NCI-H1417 (cell line): ENCODE data around the gene RNASE8.

ENCODE experiments used
- DNase-seq, 3 experiments: peaks; one replicate each; lab custom pipeline; 2025; lab: John Stamatoyannopoulos, UW

The RNASE8 gene

DNA sequence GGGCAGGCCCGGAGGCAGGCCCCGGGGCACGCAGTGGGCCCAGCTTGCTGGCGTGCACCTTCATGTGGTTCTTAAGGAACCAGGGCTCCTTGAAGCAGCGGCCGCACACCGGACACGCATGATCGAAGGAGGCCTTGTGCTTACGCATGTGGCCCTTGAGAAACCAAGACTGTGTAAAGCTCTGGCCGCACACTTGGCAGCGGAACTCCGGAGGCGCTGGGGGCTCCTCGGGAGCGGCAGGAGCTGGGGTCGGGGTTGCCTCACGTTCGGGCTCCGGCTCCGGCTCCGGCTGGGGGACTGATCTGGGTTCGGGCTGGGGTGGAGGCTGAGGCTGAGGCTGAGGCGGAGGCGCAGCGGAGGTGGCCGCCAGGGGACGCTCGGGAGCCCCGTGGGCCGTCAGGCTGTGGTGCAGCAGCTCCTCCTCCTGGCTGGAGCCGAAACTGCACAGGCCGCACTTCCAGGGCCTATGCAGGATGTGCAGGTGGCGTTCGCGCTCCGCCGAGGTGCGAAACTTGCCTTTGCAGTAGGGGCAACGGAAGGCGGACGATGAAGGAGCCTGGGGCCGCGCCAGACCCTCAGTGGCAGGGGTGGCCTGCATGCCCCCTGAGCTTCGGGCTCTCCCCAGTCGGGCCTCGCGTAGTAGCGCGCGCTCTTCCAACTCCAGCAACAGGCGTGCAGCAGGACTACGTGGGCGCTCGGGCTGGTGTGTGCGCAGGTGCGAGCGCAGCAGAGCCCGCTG is 34.8 kb downstream of the RNASE8 start:
- DNase-seq, result peak in 2 of 3 experiments; percentile 11 to 81

DNA sequence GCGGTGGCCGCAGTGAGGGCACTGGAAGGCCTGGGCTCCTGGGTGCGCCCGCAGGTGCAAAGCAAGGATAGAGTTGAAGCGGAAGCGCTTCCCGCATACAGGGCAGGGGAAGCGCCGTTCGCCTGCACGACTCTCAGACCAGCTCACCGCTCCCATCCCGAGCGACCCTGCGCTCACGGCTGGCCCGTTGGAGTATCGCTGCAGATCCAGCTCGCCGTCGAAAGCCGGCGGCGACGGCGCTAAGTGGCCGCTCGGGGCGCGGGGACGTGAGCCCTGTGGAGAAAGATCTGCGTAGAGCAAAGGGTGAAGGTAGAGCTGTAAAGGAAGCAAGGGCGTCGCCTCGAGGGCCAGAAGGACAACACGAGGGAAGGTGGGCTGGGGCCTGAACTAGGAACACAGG is 35.4 kb downstream of the RNASE8 start:
- no peak for DNase-seq

DNA sequence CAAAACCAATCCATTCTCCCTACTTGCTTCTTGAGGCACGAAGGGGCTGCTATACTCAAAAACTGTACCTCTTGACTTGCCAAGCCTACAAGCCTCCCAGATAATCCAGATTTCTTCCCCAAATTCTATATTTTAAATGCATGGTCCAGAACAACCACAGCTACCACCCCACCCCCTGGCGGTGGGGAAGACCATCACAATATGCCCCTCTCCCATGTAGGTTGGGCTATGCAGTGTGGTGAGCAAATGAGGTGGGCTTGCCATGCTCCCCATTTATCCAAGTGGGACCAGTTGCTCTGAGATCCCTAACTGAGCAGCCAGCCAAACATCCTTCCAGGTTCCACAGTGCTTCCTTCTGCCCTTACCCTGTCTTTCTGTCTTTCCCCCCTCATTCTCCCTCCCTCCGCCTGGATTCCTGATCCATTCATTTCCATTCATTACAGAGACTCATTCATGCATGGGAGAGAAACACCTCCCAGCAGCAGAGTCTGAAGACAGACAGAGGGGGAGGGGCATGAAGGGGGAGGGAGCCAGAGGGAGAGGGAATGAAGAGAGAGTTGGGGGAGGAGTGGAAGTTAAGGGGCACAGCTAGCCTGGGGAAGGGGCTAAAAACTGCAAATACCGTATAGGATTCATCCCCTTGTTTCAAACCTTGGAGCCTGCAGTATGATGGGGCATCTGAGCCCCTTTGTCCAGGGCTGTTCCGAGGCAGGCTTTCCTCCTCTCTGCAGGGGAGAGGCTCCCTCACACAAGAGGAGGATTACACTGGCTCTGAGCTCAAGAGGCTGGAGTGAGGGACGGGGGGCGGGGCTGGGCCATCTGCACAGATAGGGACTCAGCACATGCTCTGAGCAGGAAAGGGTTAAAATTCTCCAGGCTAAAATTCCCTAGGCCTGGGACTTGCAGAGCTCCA is 36.4 kb downstream of the RNASE8 start:
- peak; percentile 91 to 94 (median 92) for DNase-seq

DNA sequence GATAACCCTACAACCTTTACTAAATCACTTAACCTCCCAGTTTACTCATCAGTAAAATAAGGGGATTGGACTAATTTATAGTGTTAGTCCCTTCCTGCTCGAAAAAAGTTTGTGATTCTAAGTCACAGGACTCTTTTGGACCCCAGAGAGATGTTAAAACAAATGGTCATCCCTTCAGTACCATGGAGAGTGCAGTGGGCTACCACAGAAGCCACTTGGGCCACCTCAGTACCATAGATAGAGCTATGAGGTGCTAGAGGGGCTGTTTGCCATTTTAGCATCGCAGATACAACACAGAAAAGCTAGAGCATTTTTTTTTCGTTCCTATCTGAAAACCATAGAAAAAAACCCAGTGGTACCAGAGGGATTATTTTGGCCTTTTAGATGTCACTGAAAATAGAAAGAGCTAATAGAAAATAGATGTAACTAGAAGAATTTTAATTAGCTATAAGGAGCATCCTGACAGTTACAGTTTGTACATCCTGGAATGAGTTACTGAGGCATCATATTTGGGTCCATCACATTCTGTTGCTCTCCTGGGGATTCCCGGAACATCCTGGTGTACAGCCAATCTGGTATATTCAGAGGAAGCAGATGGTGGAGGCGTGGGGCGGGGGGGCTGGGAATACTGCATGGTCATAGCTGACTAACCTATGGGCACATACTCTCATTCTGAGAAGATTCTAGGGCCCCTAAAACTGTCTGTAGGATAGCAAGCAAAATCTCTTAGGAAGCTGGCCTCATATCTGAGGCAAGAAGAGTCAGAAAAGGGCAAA is 38.0 kb downstream of the RNASE8 start:
- no peak for DNase-seq

DNA sequence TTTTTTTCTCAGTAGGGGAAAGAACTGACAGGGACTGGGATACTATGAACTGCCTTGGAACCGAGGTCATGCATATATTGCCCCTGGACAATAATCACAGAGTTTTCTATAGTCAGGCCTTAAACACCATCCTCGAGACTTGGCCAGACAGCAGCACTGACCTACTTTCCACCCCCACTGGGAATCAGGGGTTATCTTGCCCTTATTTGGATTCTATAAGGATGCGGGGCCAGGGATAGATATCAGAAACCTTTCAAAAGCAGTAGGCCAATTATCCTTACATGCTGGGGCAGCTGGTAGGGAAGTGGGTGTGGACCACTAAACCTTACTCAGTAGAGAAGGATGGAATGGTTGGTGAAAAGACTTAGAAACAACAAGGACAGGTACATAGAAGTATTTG is 38.8 kb downstream of the RNASE8 start:
- peak in 1 of 3 experiments; percentile 12 for DNase-seq

DNA sequence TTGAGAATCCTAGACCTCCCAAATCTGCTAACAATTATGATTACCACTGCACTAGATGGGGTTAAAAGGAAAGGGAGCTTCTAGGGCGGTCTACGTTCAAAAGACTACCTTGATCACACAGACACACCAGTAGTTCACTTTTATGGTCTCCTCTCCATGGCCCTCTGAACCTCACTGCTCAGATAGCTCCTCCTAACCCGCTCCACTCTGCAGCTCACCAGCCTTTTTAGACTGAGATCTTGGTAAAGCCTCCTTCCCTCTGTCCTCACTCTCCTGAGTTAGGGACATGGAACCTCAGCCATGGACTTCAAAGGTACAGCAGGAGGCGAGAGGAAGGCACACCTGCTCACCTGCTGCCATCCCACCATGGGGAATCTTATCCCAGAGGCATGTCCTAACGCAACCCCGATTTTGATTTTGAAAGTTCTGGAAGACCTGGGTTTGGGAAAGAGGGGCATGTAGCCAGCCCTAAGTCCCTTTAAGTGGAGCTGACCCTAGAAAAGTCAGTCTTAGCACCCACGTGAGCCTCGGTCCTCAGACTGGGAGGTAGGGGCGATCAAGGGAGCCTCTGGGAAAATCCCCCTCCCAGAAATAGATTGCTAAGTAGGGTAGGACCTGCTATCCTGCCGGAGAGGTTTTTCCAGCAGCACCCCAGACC is 39.5 kb downstream of the RNASE8 start:
- peak; percentile 23 to 73 (median 65) for DNase-seq

DNA sequence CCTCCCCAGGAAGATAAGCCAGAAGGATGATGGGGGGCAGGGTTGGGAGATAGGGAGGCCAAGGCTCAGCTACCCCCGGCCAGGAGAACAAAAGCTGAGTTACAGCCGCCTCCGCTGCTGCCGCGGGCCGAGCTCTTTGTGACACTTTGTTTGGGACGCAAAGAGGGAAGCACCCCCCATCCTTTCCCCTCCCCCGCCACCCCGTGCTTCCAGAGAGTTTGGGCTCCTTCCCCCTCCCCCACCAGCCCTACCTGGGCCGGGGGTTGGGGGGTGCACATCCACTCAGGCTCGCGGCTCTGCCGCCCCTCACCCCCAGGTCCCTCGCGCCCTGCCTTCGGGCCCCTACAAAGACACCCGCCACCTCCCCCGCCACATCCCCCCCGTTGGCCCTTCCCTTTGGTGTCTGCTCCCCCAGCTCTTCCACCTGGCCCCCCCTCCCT is 40.0 kb downstream of the RNASE8 start:
- DNase-seq, result peak in 2 of 3 experiments; percentile 75 to 82

DNA sequence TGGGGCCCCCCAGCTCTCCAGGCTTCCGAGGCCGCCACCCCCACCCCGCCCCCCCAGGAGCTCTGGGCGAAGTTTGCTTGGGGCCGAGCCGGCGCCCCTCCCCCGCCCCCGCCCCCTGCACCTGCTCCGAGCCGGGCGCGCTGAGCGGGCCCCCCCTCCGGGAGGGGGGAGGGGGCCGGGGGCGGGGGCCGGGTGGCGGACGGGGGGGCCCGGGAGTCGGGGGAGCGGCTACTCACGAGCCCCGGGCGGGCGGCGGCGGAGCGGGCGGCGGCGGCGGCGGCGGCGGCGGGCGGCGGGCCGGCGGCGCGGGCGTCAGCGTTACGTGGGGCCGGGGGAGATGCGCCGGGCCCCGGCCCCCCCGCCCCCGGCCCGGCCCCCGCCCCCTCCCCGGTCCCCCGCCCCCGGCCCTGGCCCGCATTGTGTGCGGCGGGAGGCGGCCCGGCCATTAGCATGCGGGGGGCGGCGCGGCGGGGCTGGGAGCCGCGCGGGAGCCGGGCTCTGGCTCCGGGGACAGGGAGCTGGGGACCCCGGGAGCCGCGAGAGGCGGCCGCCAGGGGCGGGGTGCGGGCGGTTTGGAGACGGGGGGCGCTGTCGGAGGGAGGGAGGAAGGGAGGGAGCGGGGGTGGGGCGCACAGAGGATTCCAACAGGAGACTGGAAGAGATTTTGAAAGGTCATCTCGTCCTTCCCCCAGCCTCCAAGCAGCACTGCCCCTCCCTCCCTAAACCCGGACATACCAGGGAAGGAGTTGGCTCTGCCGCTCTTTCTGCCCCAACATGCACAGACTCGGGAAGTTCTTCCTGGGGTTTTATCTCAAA is 40.7 kb downstream of the RNASE8 start, which contains the start of gene ZNF219:
Gene ZNF219, minus strand, starts transcription at position 580 of the 816 bp plus-strand sequence. CDS start 5,064 bp downstream, outside the sequence.
- peak; percentile 47 to 82 (median 75) for DNase-seq

DNA sequence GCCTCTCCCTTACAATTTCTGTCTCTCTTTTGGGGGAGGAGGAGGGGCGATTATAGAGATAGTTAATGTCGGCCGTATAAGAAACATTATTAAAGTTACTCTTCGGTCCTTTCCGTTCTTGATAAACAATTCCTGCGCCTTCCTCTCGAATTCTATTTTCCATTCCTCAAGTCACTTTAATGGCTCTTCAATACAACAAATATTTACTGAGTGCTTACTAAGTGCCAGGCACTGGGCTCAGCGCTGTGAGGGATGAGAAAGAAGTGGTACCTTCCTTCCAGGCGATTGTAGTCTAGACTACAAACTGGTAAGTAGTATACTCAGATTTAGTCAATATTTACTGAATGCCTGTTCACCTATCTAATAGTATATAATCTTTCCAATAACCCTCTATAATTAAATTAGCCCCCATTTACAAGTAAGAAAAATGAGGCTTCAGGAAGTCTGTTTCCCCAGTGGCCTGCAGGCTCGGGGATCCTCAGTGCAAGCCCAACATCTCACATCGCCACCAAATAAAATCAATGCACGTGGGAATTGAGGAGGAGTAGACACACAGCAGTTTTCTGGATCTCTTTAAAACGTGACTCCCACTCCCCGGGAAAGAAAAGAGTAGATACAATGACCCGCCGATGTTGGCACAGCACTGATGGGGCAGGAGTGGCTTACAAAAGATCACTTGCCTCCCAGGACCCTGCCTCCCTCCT is 41.4 kb downstream of the RNASE8 start:
- DNase-seq, result no peak

DNA sequence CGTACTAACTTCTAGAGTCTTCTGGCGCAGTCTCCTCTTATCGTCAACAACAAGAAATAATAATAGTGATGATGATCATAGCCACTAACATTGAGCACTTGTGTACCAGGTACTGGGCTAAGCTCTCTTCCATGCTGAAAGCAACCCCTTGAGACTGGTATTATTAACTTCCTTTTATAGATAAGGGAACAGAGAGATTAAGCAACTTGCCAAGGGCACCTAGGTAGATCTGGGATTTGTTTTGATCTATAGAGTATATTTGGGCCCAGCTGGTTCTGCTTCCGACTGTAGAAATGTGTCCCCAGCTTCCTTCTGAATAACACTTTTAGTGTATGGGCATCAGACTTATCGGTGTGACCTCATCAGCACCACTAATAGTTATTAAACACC is 42.0 kb downstream of the RNASE8 start:
- DNase-seq, result no peak

DNA sequence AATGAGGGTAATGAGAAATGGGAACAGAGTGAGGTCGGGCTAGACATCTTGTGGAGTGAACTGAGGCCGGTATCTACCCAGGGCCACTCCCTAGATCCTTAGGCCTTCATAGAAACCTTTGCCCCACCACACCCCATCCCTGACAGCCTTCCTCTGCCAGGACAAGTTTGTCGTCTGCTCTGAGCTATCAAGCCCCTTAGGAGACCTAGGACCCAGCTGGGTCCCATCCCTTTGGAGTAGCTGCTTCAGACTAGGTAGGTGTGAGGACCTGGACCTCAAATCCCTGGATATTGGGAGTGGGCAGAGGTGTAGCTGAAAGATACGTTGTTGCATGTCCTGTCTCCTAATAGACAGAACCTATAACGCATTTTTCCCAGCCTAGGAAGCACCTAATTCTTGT is 43.3 kb downstream of the RNASE8 start, which contains the start of gene TMEM253:
Gene TMEM253, plus strand, starts transcription at position 136 of the 400 bp plus-strand sequence. CDS start 278 bp downstream, outside the sequence.
- no peak for DNase-seq

DNA sequence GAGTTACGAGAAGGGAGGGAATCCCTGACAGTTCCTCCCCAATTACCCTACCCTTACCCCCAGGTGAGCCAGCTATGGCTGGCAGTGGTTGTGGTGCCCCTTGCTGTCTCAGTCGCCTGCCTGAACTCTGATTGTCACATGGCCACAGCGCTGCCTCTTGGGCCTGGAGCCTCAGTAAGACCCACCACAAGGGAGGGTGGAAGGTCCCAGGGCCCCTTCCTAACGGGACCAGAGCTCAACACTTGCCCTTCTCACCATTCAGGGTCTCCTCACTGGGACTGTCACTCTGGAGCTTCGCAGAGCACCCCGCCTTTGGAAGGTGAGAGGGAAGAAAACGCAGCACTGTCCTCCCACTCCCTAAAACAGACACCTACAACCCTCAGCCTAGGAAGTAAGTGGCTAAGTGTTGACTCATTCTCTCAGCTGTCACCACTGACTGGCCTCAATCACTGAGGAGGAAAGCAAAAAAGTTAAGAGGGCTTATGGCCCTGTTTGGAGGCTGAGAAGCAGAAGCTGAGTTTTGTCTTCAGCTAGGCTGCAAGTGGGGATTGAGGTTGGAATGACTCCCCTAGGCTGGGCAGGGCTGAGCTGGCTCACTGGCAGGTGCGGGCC is 44.3 kb downstream of the RNASE8 start:
- no peak for DNase-seq

DNA sequence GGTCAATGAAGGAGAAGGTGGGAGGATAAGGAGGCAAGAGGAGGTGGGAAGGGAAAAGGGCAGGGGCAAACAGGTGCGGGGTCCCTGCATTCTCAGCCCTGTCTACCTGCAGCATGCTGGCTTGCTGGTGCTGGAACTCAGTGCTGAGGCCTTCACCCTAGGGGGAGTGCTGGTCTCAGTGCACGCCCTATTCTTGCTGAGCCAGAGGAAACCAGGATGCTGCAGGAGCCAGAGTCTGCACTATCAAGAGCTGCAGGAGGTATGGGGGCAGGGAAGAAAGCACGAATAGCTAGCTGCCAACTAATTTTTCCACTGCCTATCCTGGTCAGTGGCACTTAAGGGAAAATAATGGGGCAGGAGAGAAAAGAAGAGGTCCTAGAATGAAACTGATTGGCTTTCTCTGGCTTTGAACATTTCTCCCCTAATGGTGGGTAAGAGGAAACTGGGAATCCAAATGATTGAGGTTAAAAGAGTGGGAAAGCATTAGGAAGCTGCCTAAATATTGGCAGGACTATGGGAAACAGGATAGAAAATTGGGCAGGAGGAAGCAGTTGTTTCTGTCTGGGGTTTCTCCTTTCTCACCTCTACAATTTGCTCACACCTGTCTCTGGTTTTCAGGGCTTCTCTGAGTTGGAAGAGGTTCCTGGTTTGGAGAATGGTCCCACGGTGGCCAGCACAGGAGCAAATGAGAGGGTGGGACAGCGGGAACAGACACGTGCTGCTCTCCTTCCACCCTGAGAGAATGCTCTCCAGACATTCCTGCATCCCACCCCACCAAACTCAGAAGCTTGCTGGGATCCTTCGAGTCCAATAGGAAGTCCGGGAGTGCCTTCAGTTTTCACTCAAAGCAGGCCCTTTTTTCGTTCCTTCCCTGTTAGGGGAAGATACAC is 45.1 kb downstream of the RNASE8 start:
- DNase-seq, result peak in 2 of 3 experiments; percentile 33 to 67

DNA sequence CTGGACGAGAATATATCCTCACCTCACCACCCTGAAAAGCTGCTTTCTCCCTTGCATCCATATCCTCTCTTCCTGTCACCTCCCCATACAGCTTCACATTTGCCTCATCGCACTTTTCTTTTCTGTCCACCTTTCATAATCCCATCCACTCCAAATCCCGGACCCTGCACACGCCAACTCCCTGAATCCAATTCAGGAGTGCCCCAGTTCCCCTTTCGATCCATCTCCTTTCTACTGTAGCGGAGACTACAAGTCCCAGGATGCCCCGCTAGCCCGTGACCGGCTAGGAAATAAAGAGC is 45.7 kb downstream of the RNASE8 start:
- DNase-seq, result no peak

DNA sequence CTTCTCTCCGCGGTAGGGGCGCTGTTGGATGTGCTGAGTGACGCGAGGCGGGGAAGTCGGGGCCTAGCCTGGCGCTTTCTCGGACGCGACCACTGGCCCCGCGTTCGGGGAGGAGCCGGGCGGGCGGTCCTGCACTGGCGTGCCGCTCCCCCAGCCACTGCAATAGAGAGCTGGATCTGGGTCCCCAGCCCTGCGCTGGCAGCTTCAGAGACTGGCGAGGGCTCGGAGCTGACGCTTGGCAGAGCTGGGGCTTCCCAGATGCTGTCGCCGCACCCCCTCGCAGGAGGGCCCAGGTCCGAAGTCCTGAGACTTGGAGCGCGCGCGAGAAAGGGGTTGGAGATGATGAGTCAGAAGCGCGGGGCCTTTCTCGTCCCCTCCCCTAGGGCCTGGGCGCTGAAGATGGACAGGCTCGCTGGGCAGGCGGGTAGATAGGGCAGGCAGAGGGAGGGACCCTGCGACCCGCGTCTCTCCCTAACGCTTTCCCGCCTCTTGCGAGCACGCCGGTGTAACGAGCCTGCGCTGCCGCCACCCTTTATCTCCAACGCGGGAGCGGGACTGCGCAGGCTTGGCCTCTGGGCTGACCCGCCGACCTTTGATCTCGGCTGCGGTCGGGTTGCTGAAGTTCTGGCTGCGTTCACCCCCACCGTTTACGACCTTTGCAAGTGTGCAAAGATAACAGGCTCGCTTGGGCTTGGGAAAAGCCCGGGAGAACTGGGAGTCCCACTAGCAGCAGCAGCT is 46.3 kb downstream of the RNASE8 start:
- DNase-seq, result peak; percentile 98 to 99 (median 99)

DNA sequence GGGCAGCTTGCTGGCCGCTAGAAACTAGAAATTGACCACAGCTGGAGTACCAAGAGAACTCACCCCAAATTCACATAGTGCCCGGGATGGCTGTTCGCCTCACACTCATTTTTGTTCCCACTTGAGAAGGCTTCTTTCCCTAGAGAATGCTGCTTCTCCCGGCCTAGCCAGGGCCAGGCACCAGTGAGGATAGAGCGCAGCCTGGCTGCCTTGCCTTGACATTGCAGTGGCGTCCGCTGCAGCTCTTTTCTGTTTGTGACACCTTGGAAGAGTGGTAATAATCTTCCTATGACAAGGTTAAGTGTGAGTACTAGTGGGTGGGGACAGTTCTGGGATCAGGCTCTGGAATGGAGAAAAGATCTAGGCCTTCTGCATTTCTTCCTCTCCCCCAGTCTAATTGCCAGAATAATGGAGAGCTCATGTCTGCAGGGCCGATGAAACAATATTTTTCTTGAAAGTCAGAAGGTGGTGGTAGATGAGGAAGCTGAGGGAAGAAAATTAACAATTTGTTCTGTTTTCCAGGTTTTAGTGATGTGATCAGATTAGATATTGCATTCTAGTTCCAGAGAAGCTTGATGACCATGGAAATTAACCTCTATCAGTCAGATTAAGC is 46.9 kb downstream of the RNASE8 start:
- peak; percentile 85 to 94 (median 90) for DNase-seq

DNA sequence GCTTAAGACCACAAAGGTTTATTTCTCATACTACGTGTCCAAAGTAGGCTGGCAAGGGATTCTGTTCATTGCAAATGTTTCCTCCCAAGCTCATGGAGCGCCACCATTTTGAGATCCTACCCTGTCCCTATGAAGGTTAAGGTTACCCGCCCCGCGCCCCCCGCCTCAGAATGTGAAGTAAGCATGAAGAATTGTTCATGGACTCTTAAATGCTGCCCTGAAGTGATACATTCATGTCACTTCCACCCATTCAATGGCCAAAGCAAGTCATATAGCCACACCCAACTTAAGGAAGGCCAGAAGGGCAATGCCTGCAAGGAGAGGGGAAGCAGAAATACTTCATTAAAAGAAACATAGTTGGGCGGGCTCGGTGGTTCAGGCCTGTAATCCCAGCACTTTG is 47.5 kb downstream of the RNASE8 start:
- no peak for DNase-seq

DNA sequence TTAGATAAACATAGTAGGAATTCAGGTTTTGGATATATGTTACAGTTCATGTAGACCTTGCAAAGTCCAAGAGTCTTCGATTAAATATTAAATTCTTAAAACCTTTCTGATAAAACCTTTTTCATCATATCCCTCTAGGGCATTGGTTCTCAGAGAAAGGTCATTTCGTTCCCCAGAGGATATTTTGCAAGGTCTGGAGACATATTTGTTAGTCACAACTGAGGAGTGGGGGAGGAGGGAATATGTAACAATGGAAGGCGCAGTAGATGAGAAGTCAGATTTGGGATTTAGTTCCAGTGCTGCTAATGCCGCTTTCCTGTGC is 48.5 kb downstream of the RNASE8 start:
- no peak for DNase-seq
